GM19238 (cell line): ENCODE results near the gene DGUOK.

Experiments used
- DNase-seq: peaks from one replicate; pipeline ENCODE4 v3.0.0; 2011; ENCODE audit warnings: low spot score; ENCODE audit not compliant: insufficient read length

Gene DGUOK

DNA sequence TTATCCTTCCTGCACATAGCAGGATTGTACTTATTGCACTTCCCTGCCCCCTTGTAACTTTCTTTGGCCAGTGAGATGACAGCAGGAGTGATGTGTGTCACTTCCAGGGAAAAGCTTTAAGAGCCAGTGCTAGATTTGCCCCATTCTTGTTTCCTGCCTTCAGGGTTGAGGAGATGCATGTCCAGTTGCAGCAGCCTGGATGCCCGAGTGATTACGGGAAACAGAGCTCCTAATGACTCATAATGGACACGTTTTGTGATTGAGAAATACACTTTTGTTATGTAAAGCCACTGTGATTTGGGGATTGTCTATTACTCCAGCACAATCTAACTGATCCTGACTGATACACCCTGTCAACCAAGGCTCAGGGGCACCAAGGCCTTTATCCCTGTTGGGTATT, 53.0 kb downstream of the DGUOK start:
- no peak for DNase-seq

DNA sequence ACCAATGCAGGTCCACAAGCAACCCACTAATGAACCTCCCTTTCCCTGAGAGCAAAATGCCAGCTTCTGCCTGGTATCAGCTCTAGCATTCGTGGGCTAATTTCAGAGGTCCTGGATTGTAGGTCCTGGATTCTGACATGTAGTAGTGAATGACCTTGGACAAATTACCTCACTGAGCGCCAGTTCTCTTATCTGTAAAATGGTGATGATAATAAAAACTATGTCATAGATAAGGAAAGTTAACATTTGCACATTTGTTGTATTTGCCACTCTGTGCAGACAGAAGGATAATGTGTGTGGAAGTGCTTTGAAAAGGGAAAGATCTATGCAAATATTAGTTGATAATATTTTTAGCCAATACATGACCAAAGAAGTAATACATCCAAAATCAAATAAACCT, 53.9 kb downstream of the DGUOK start:
- no peak for DNase-seq

DNA sequence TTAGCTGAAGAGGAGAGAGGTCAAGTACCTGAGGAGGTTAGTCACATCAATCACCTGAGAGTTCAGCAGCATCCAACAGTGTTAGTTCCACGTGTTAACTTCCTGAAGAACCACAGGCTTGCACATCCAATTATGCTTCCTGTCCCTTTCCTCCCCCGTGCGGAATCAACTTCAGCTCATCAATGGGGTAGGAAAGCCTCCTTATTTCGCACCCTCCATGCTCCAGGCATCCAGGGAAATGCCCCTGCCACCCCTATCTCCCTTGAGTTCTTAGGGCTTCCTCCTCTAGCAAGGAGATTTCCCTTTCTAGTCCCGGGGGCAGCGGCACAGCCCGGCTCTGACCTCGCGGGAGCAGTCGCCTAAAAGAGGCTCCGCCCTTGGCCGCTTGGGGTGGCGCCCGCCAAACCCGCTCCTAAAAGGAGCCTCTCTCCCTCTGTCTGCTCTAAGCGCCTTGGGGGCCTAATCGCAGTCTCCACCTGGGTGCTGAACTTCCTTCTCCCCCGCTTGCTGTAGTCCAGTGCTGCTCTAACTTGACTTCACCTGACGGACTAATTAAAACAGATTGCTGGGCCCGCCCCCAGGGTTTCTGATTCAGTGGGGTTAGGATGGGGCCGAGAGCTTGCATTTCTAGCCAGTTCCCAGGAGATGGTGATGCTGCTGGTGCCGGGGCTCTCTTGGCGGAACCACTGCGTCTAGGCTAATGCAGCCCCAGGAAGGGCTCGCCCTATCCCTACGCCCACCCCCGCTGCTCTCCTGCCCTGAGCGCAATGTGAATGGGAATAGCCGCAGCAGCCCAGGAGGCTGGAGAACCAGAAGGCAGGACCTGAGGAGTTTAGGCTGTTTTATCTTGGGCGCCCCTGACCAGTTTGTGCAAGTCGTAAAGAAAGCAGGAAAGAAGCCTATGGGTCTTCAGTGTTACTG, 54.7 kb downstream of the DGUOK start:
- DNase-seq, result peak; percentile 56

DNA sequence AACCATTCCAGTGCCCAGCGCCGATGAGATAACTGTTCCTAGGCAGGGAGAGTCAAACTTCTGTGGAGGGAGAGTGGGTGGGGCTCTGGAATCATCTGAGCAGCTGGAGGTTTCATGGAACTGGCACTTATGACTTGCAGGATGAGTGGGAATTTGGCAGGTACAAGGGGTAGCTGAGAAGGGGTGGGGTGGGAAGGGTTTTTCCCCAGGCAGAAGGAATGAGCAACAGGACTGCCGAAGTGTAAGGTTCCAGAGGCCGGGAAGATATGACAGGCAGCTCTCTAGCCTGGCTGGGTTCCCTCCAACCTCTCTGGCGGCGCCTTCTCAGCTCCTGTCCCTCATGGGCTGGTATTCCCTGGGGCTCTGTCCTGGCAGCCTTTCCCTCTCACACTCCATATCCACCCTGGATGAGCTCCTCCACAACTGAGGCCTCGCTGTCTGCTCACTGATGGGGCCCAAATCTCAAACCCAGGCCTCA, 55.5 kb downstream of the DGUOK start:
- no peak for DNase-seq

DNA sequence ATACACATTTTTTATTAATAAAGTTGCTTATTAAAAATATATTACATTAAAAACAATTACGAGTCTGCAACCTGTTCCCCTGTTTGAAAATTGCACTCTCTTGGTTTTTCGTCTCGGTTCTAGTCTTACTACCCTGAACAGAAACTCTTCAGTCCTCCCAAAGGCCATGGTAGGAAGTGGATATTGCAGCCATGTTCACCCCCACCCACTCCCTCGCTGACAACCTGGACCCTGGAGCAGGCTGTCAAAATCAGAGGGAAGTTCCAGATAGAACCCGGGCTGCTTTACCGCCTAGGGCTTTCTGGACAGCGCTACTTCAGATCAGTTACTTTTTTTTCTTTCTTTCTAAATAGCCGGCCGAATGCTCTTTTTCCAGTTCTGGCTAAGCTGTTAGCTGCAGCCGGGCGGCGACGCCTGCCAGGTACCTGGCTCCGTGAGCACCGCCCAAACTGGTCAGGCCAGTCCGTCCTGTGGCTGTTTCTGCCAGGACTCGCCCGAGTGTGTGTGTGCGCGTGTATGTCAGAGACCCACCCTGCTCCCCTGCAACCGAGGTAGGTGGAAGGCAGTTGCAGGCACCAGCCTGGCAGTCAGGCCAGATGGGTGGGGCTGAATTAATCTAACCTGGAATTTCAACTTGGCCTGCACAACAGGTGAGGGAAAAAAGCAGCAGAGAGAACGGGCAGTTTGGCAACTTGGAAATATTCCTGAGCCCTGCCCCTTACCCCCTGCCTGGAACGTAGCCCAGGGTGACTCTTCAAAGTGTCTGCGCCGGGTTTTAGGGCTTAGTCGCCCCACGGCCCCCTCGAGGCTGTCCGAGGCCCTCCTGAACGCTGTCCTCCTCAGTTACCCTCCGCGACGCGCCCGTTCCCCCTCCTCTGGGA, 56.9 kb downstream of the DGUOK start:
- no peak for DNase-seq

DNA sequence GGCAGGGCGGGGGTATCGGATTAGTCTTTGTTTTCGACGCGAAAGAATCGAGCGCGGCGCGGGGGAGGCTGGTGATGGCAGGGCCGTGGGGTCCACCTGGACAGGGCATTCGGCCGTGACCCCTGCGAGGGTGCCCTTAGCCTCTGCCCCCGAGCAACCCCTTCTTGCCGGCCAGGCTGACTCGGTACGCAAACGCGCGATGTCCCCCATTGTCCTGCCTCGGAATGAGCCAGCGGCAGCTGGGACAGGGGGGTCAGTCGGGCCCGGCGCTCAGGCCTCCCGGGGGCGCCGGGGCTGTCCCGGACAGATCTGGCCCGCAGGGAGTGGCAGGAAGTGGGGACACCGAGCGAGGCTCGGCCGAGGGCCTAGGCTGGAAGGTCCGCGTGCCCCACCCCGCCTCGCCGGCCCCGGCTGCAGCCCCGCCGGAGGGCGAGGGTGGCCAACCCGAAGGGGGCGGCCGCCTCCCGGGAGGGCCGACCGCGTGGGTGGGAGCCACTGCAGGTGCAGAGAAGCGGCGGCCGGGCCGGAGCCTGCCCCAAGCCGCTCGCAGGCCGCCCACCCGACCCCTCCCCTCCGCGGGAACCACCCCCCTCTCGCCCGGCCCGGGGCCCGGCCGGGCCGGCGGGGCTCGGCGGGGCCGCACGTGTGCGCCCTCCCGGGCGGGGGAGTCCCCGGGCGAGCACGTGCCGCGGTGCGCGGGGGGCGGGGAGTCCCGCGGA, 57.7 kb downstream of the DGUOK start, which contains the start of gene TET3:
TET3 (plus strand) TSS at position 708 of the 719 bp plus-strand sequence. CDS start 1,494 bp downstream, outside the sequence.
- peak; percentile 75 for DNase-seq

DNA sequence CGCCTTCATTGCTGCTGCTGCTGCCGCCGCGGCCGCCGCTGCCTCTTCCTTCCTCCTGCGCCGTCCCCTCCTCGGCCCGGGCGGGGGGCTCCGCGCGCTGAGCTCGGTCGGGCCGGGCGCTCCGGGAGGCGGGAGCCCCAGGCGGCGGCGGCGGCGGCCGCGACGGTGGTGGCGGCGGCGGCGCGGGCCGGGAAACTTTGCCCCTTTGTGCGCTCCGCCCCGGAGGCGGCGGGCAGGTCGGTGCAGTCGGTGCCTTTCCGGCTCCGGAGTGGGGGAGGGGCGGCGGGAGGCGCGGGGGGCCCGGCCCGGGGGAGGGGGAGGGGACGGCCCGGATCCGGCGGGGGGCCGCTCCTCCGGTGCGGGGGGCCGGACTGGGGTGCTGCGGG, 58.2 kb downstream of the DGUOK start:
- DNase-seq, result peak; percentile 69

DNA sequence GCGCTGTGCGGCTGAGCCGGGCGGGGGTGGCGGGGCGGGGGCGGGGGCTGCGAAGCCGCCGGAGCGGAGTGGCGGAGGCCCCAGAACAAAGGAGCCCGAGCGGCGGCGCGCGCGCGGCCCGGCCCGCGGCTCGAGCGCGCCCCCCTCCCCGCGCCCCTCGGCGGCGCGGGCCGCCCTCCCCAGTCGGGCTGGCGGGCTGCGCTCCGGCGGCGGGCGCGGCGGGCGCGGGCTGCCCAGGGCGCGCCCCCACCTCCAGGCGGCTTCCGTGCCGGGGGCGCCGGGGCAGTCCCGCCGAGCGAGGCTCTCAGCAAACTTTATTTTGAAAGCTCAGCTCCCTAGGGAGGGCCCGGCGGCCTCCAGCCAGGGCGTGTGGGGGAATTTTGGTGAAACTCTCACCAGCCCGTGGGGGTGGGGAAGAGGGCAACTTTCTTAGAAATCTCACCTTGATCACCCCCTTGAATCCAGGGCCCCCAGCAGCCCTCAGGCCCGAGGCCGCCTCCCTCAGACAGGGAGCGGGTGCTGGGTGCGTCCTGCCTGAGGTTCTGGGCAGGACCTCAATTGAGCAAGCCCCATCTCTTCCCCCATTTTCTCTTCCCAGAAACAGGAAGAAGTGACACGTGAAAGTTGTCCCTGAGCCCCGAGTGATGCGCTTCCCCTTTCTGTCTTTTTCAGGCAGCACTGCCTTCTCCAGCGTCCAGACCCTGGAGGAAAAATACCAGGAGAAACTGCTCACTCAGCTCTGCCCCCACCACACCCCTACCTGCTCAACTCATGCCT, 58.8 kb downstream of the DGUOK start:
- DNase-seq, result peak; percentile 55

DNA sequence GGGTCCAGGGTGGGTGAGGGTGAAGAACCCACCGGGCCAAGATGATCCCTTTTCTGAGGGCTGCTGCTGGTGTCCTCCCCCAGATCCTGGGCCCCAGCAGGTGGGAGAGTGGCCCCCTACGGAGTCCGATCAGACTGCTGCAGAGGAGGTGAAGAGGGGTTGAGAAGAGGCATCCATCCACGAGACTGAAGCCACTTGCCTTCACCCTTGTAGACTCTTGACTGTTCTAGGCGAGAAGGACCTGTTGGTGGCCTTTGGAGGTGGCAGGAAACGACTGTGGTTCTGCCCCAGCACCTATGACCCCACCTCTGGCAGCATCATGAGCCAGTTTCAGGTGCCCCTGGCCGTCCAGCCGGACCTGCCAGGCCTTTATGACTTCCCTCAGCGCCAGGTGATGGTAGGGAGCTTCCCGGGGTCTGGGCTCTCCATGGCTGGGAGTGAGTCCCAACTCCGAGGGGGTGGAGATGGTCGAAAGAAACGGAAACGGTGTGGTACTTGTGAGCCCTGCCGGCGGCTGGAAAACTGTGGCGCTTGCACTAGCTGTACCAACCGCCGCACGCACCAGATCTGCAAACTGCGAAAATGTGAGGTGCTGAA, 59.5 kb downstream of the DGUOK start:
- no peak for DNase-seq

DNA sequence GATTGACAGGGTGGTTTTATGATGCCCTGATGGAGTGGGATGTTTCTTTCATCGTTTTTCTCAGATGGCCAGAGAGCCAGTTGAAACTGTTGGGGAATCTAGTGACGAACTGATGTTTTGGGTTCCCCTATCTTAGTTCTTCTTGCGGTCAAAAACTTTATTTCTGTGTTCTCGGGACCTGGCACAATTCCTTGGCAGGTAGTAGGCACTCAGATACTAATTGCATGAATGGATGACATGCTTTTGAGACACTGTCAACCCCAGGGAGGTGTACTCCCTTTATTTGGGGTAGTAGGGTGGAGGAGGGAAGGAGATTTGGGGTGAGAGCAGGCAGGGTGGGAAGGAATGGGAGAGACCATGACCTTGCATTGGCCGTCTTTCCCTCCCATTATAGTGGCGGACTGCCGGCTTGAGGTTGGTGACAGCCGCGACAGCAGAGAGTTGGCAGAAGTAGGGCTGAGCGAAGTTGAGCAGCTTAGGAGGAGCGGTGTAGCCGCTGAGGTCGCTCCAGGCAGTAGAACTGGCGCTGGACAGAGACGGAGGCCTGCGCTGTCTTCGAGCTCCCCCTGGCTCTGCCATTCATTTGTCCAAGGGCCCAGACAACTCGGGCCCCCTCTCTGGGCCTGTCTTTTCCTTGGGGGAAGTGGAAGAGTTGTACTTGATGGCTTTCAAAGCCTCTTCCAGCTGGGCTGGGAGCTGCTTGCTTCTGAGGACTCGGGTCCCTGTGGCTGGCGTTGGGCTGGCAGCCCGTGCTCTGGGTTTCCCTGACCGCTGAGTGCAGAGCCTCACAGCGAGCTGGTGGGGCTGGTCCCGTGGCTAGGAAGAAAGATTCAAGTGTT, 60.6 kb downstream of the DGUOK start:
- DNase-seq, result no peak

DNA sequence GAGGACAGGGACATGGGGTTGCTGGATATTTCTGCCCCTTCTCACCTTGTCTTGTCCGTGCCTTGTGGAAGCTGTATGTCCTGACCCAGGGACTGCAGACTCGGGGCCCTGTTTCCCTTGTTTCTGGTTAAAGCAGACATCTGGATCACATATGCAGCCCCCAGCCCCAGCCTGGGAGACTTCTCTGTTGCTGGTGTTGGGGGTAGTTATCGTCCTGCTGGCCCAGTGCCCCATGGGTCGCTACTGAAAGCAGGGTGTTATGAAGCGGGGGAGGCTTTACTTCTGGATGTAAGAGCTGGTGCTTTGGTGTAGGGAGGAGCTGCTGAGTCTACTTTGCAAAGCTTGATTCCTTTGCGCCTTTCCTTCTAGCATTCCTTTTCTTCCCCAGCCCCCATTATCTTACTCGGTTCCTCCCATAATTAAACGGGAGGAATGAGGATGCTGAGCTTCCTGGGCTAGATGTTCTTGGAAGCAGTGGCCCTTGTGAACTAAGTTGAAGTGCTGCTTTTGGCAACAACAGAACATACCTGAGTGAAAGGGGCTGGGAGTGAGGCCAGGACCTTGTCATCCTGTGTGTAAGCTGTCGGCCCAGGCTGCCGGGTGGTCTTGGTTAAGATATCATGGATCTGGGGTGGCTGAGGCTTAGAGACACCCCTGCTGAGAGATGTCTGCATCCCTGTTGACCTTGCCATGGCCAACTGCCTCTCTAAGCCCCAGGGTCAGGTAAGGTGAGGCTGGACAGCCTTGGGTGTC, 61.4 kb downstream of the DGUOK start:
- no peak for DNase-seq

DNA sequence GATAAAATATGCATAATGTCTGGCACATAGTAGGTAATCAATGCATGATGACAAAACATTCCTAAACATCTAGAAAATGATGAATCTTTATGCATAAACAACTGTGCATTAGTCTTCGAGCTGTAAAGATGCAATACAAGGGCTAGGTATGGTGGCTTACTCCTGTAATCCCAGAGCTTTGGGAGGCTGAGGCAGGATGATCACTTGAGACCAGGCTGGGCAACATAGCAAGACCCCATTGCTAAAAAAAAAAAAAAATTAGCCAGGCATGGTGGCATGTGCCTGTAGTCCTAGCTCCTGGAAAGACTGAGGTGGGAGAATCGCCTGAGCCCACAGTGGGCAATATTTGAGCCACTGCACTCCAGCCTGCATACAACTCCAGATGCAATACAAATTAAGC, 63.3 kb downstream of the DGUOK start:
- no peak for DNase-seq

DNA sequence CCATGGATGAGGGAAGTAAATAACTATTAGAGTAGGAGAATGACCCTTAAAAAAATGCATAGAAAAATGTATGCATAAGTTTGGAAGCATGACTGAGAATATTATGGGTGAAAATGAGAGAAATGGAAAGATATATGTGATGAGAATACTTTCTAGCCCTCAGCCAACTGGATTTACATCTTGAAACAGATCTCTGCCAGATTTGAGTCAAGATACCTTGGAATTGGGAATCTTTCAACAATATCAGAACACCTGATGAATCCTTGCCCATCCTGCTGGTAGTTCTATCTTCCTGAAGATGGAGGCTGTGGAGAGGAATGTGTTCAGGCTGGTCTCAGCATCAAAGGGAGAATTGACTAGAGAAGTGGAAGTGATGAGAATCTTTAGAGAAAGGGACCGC, 63.9 kb downstream of the DGUOK start:
- DNase-seq, result no peak

DNA sequence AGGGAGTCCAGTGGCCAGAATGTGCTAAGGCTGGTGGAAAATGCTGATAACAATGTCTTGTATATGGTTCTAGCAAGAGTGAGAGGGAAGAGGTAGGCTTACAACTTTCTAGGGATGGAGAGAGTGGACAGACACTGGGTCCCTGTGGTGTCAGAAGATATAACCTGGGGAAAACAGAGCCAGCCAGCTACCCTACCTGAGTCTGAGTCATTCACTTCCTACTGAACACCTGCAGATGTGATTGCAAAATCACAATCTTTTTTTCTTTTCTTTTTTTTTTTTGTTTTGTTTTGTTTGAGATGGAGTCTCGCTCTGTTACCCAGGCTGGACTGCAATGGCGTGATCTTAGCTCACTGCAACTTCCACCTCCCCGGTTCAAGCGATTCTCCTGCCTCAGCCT, 65.4 kb downstream of the DGUOK start:
- no peak for DNase-seq

DNA sequence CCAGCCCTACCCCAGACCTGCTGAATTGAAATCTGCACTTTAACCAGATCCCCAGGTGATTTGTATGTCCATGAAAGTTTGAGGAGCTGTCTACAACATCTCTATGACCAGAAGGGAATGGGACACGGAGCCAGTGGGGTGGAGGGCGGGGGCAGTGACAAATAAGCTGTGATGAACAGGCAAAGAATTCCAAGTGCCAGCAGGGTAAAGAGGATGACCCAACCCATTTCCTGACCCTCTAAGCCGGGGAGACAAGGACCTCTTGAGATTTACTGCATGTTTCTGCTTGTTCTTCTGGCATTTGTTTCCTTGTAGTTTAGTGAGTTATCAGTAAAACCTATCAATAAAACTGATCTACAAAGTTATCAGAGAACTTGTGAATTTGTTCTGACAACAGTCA, 66.7 kb downstream of the DGUOK start:
- DNase-seq, result no peak

DNA sequence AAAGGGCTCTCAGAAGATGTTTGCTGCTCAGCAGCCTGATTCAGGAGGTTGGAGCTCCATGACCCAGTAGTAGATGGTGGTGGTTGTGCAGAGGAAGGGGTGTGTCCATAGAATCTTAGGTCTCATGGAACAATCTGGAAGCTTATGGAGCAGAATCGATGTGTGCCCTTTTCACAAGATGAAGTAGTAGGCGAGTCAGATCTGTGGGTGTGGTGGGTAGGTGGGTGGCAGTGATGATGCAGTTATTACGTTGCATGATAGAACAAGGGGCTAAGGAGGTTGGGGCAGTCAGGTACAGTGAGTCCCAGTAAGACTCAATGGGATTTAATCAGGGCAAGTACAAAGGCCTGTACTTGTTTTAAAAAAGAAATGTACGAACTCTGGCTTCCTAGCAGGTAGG, 67.1 kb downstream of the DGUOK start:
- DNase-seq, result no peak

DNA sequence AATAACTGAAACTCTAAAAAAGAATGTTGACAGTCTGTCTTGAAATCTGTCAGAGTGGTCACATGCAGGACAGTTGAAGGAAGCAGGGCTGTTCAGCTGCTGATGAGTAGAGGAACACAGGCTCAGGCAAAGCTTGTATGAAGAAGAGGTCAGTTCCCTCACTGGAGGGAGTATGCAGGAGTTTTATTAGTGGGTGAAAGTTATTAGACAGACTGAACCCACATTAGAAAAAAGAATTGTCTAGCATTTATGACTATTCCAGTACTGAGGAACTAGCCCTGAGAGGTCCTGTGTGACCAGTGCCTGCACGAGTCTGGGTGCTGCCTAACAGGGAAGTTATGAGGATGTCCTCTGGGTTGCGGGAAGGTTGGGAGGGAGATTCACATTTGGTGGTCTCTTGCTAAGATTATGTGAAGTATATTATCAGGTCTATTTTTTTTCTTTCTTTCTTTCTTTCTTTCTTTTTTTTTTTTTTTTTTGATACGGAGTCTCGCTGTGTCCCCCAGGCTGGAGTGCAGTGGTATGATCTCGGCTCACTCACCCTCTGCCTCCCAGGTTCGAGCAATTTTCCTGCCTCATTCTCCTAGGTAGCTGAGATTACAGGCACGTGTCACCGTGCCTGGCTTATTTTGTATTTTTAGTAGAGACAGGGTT, 67.6 kb downstream of the DGUOK start:
- DNase-seq, result no peak

DNA sequence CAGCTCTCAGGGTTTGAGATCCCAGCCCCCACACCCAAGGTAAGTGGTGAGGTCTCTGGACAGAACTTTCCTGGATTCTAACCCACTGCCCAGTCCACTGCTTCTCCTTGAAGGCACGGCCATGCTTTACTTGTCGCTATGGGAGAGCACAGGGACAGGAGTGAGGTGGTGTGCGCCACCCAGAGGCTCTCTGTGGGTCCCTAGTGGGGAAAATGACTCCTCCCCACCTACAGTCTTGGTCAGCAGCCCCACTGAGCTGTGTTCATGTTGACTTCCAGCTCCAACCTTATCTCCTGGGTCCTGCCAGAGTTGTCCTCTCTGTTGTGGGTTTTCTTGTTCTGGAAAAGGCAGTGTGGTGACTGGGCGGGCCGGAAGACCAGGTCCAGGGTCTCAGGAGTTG, 69.1 kb downstream of the DGUOK start:
- DNase-seq, result no peak
